Pancreas (tissue), 10 donors: ENCODE measurements around the gene TEX9. TPM values are rescaled to one million over a fixed set of nuclear protein-coding genes. Genes with fewer than 3 reads are reported as not detected.

ENCODE experiments used
- ATAC-seq, 4 donors: fragments of 200-7000 bp; cut with Tn5 transposase; one replicate each; pipeline versions ENCODE4 v1.8.0 to v1.9.1; 2020; ENCODE audit warnings: mild to moderate bottlenecking in 4 of 4, moderate library complexity in 4 of 4
- DNase-seq, 6 donors: peaks; one replicate each; pipeline ENCODE4 v3.0.0-alpha.2; 2020
- FAIRE-seq: peaks from 2 replicates; lab custom pipeline; 2012; peaks lifted over from hg19 to GRCh38; lab: Jason Lieb, UNC
- H3K27ac ChIP-seq, 4 donors: fragments of 200-600 bp; sonication (generic); 1 replicate in 3 of 4; 2 replicates in 1 of 4; pipeline versions ENCODE4 v1.5.0 to v1.8.0; 2020
- H3K27me3 ChIP-seq, 4 donors: fragments of 200-600 bp; one replicate each; pipeline ENCODE4 v1.8.0; 2021
- H3K36me3 ChIP-seq, 3 donors: fragments of 200-600 bp; sonication (generic) in 1 of 3; one replicate each; pipeline versions ENCODE4 v1.5.0 to v1.8.0; 2020 to 2021
- H3K4me1 ChIP-seq, 3 donors: fragments of 200-600 bp; one replicate each; pipeline ENCODE4 v1.8.0; 2021
- H3K4me3 ChIP-seq, 4 donors: fragments of 200-600 bp; sonication (generic) in 2 of 4; one replicate each; pipeline versions ENCODE4 v1.5.0 to v1.8.0; 2020 to 2021
- H3K9me3 ChIP-seq, 4 donors: fragments of 200-600 bp; one replicate each; pipeline ENCODE4 v1.8.0; 2021
- CTCF ChIP-seq, 4 donors: fragments of 200-600 bp; sonication (generic) in 3 of 4; IDR thresholded peaks; one replicate each; pipeline versions ENCODE4 v1.5.0 to v1.8.0; 2021; ENCODE audit warnings: antibody characterized with exemption in 4 of 4
- WGBS, 2 donors: extraction: QIAGEN DNeasy Blood & Tissue Kit; methylation state at CpG; one replicate each; pipeline ENCODE4 v1.1.7; 2013; 5-methylcytosine and 5-hydroxymethylcytosine counted together
- intact Hi-C, 3 donors: fragments of 100-400 bp; cut with DNase I; formaldehyde crosslinking; loops; one replicate each; pipeline versions ENCODE4 v1.11.1 to v1.14.2; 2022
- polyA plus RNA-seq, 2 donors: library from polyadenylated mRNA; stranded (reverse); fragments of 200-250 nt; gene quantifications; one replicate each; pipeline ENCODE4 v1.2.3, GENCODE V29; 2013
- total RNA-seq, 6 donors: library from RNA; stranded (reverse); fragmentation: NEBNext Ultra II Directional in 4 of 6; extraction: Animal tissue kit (Norgen Biotek cat#: 25700) in 4 of 6; gene quantifications; one replicate each; pipeline versions ENCODE4 v1.2.1 to v1.2.4, GENCODE V29; 2021 to 2023
- donor health status: healthy with polysubstance abuse.
- donor health status: DM: no; HTN: no; CAD: no; lungs with moderate emphysema.
- donor health status: DM: no; HTN: no; CAD: no.
- donor health status: control.
- donor health status: control.
- donor health status: Bipolar disorder and iron deficiency.
- donor health status: DM: yes; HTN: yes; CAD: no.
- donor health status: DM: no; HTN: no; CAD: no.
- donor health status: DM: no; HTN: no; CAD: no.
- donor health status: DM: yes; HTN: yes; CAD: no.

Gene TEX9
- total and polyA plus RNA-seq, 8 donors, result 1.6 to 9.3 (median 4.7) TPM

DNA sequence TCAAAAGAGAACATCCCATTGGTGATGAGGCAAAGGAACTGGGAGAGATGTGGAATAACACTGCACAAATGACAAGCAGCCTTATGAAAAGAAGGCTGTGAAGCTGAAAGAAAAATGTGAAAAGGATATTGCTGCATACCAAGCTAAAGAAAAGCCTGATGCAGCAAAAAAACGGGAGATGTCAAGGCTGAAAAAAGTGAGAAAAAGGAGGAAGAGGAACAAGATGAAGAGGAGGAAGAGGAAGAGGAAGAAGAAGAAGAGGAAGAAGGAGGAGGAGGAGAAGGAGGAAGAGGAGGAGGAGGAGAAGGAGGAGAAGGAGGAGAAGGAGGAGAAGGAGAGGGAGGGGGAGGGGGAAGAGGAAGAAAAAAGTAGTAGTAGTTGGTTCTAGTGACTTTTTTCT, 41.8 kb upstream of the TEX9 start:
- FAIRE-seq (no peak), DNase-seq (no peak), ATAC-seq (no peak)
- no peaks in the 10 kb centered on the region for H3K36me3 ChIP-seq
- H3K4me3 ChIP-seq, result no peak overlapping the region
- TF ChIP-seq CTCF (IDR thresholded peaks at IDR 0.05), result no peak
- H3K9me3 ChIP-seq, result no peaks in the 10 kb centered on the region
- H3K27me3 ChIP-seq, result no peaks in the 10 kb centered on the region
- intact Hi-C loops, result no loop called here
- WGBS, 2 donors, result 33 to 68% methylated on average over 1 of the region's 1 CpG
- H3K27ac ChIP-seq, result no peak overlapping the region
- no peaks in the 10 kb centered on the region for H3K4me1 ChIP-seq

DNA sequence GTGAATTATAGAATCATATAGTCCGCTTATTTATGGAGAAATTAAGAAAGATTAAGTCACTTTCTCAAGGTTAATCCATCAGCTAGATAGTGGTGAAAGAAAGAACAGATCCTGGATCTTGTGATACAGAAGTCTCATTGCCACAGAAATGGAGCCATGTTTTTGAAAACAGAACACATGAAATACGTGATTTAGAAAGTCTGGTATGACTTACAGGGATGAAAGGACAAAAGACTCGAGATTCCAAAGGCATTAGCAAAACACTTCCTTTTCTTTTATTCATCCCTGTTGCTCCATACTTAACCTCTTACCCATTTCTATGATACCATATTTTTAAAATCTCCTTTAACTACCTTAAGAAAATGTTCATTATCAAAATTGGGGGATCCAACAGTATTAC, 40.0 kb upstream of the TEX9 start:
- Histone ChIP-seq H3K9me3 (no peaks in the 10 kb centered on the region), H3K4me3 (no peak overlapping the region), H3K36me3 (no peaks in the 10 kb centered on the region), H3K27ac (no peak overlapping the region), H3K4me1 (no peaks in the 10 kb centered on the region), H3K27me3 (no peaks in the 10 kb centered on the region)
- DNase-seq (no peak), FAIRE-seq (no peak), ATAC-seq (no peak)
- WGBS, 2 donors, result 61 to 63% methylated on average over 3 of the region's 3 CpGs
- no peak for TF ChIP-seq CTCF (IDR thresholded peaks at IDR 0.05)
- intact Hi-C loops, result no loop called here

DNA sequence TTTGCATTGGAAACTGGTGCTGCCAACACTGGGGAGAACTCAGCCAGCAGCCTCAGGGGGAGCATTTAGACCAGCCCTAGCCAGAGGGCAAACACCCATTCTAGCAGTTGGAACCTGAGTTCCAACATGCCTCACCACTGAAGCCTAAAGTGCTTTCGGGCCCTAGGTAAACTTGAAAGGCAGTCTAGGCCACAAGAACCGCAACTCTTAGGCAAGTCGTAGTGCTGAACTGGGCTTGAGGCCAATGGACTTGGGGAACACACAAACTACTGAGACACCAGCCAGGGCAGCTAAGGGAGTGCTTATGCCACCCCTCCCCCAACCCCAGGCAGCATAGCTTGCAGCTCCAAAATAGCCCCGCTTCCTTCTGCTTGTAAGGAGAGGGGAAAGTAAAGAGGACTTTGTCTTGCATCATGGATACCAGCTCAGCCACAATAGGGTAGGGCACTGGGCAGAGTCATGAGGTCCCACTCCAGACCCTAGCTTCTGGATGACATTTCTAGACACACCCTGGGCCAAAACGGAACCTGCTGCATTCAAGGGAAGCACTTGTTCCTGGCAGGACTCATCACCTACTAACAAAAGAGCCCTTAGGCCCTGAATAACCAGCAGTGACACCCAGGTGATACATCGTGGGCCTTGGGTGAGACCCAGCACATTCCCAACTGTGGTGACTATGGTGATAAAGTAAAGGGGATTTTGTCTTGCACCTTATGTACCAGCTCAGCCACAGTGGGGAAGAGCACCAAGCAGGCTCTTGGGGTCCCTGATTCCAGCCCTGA, 37.3 kb upstream of the TEX9 start:
- Histone ChIP-seq H3K27me3 (no peaks in the 10 kb centered on the region), H3K4me1 (no peaks in the 10 kb centered on the region), H3K36me3 (no peaks in the 10 kb centered on the region), H3K27ac (no peak overlapping the region), H3K4me3 (no peak overlapping the region), H3K9me3 (no peaks in the 10 kb centered on the region)
- WGBS, 2 donors, result 82 to 84% methylated on average over 6 of the region's 6 CpGs
- no peak for ATAC-seq
- no peak for FAIRE-seq
- intact Hi-C loops, result no loop called here
- TF ChIP-seq CTCF (IDR thresholded peaks at IDR 0.05), result no peak
- DNase-seq, result no peak

DNA sequence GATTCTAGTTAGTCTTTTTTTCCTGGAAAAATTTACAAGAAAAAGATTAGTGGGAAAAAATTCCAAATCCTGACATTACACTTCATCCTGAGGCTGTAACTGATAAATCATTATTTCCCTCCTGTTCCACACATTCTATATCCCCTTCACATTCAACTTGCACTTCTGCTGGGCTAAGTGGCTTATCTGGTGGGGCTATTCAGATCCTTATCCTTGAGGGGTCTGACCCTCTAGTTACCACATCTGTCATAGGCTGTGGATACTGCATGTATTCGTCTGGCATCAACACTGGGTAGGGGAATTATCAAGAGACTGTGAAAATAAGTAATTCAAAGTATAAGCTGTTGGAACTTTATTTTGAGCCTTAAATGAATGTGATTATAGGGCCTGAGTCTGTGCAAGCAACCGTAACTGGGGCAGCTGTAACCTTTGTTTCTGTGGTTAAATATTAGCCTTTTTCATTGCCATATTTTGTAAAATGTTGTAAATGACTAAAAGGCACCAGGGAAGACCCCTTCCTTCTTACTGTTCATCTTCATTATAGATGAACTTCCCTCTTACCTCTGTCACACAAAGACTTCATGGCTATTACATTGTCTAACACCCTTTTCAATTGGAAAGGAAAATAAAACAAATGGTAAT, 28.0 kb upstream of the TEX9 start:
- Histone ChIP-seq H3K27me3 (no peaks in the 10 kb centered on the region), H3K9me3 (no peaks in the 10 kb centered on the region), H3K27ac (no peak overlapping the region), H3K4me3 (no peak overlapping the region), H3K4me1 (no peaks in the 10 kb centered on the region), H3K36me3 (no peaks in the 10 kb centered on the region)
- DNase-seq (no peak), FAIRE-seq (no peak), ATAC-seq (no peak)
- intact Hi-C loops, result no loop called here
- 44 to 46% methylated on average over 2 of the region's 2 CpGs for WGBS, 2 donors
- TF ChIP-seq CTCF (IDR thresholded peaks at IDR 0.05), result no peak

DNA sequence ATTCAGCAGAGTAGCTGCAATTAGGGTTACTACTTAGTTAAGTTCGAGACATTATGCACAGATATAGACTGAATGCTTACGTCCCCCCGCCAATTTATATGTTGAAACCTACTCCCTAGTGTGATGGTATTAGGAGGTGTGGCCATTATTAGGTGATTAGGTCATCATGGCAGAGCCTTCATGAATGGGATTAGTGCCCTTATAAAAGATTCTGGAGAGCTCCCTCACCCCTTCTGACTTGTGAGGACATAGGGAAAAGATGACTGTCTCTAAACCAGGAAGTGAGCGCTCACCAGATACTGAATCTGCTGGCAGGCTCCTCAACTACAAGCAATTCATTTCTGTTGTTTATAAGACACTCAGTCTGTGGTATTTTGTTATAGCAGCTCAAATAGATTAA, 25.6 kb upstream of the TEX9 start:
- WGBS, 2 donors, result 72 to 98% methylated on average over 4 of the region's 4 CpGs
- Histone ChIP-seq H3K27ac (no peak overlapping the region), H3K36me3 (no peaks in the 10 kb centered on the region), H3K4me1 (no peaks in the 10 kb centered on the region), H3K9me3 (no peaks in the 10 kb centered on the region), H3K4me3 (no peak overlapping the region), H3K27me3 (no peaks in the 10 kb centered on the region)
- DNase-seq (no peak), FAIRE-seq (no peak), ATAC-seq (no peak)
- no peak for TF ChIP-seq CTCF (IDR thresholded peaks at IDR 0.05)
- intact Hi-C loops, result no loop called here
